Coronary artery (tissue), 2 donors: Measurements from ENCODE around the gene GPC3.

ENCODE experiments used
- DNase-seq: peaks from one replicate; pipeline ENCODE4 v3.0.0-alpha.2; 2017; ENCODE audit warnings: low spot score
- H3K27ac ChIP-seq, 2 donors: fragments of 200-600 bp; sonication (generic); one replicate each; pipeline ENCODE4 v1.5.1; 2016 to 2019
- H3K4me3 ChIP-seq: fragments of 200-600 bp; sonication (generic); 2 replicates; pipeline ENCODE4 v1.5.1; 2016; ENCODE audit warnings: mild to moderate bottlenecking, moderate library complexity
- CTCF ChIP-seq: fragments of 200-600 bp; sonication (generic); IDR thresholded peaks from one replicate; pipeline ENCODE4 v1.5.1; 2019; ENCODE audit warnings: antibody characterized with exemption

The GPC3 gene

DNA sequence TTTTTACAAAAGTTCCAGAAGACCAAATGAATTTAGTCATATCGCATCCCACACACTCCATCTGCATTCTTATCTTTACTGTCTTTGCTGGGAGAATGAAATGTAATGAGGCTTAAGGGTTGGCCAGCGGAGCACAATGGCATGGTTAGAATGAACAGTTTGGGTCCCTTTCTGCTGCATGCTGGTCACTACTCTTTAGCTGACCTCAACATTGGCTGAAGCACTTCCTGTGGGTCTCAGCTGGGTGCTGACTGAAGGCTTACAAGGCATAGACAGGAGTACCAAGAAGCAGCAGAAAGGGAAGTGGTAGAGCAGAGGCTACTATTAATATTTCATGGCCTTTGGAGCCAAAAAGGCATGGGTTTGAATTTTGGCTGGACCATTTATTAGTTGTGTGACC is 410.7 kb downstream of the GPC3 start:
- no peak for DNase-seq
- no peak for TF ChIP-seq CTCF
- H3K27ac ChIP-seq = no peak overlapping the region
- no peak overlapping the region for H3K4me3 ChIP-seq

GRCh38 chrX:133570549-133570948 is 414.8 kb downstream of the GPC3 start:
- Histone ChIP-seq H3K4me3 (no peak overlapping the region), H3K27ac (no peak overlapping the region)
- no peak for DNase-seq
- TF ChIP-seq CTCF = no peak

GRCh38 chrX:133569217-133569616 is 416.2 kb downstream of the GPC3 start:
- DNase-seq = no peak
- Histone ChIP-seq H3K27ac (no peak overlapping the region), H3K4me3 (no peak overlapping the region)
- TF ChIP-seq CTCF = no peak

GRCh38 chrX:133568109-133568508 is 417.3 kb downstream of the GPC3 start:
- no peak for DNase-seq
- H3K27ac ChIP-seq = no peak overlapping the region
- no peak overlapping the region for H3K4me3 ChIP-seq
- TF ChIP-seq CTCF = no peak

DNA sequence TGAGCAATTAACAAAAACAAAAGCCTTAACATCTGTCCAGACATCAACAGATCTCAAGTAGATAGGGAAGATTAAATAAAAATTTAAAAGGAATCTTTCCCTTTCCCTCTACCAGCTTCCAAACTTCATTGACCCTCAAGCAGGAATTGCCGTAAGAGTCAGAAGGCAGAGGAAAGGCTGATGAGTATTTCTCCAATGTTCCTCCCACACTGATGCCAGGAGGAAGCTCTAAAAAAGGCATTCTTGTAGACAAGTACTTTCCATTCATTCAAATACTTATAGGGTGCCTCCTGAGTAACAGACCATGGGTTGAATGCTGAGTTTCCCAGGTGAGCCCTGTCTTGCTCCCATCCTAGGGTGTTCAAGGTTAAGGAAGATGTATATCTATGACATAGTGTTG is 418.5 kb downstream of the GPC3 start:
- no peak overlapping the region for H3K27ac ChIP-seq
- no peak overlapping the region for H3K4me3 ChIP-seq
- TF ChIP-seq CTCF = no peak
- no peak for DNase-seq

- no peak for TF ChIP-seq CTCF
- Histone ChIP-seq H3K4me3 (no peak overlapping the region), H3K27ac (peak overlapping the region in 1 of 2 donors; percentile 65)
- DNase-seq = no peak
Measured at GRCh38 chrX:133563705-133564104, 421.7 kb downstream of the GPC3 start.

- Histone ChIP-seq H3K4me3 (no peak overlapping the region), H3K27ac (peak overlapping the region in 1 of 2 donors; percentile 5)
- DNase-seq = no peak
- TF ChIP-seq CTCF = no peak
Measured at GRCh38 chrX:133561251-133561650, 424.1 kb downstream of the GPC3 start.
